Astrocyte of the cerebellum (primary cell): ENCODE measurements around the gene OTULINL.
A peak's percentile ranks its signal among the peaks of the same experiment; 100 is the strongest.

ENCODE experiments used
- DNase-seq: peaks from one replicate; pipeline ENCODE4 v3.0.0-alpha.2; 2011; ENCODE audit warnings: low read depth
- H3K4me3 ChIP-seq: 2 replicates; pipeline ENCODE4 v1.5.1; 2011; ENCODE audit warnings: mild to moderate bottlenecking, low read depth, low read length, moderate library complexity
- CTCF ChIP-seq: IDR thresholded peaks from 2 replicates; pipeline ENCODE4 v1.5.1; 2012; ENCODE audit warnings: low read length, low read depth, moderate library complexity, mild to moderate bottlenecking; ENCODE audit errors: missing control alignments
- in situ Hi-C: cut with HindIII; loops from 2 replicates; pipeline ENCODE4 v1.10.0; 2017; ENCODE audit warnings: low sequenced_read_pairs

The OTULINL gene

GRCh38 chr5:14603141-14603540 is 21.5 kb downstream of the OTULINL start:
- DNase-seq = no peak
- in situ Hi-C loops = no loop called here
- no peak for TF ChIP-seq CTCF
- H3K4me3 ChIP-seq = no peak overlapping the region

GRCh38 chr5:14607104-14607503 is 25.5 kb downstream of the OTULINL start:
- TF ChIP-seq CTCF = no peak
- in situ Hi-C loops = no loop called here
- DNase-seq = no peak
- no peak overlapping the region for H3K4me3 ChIP-seq

- in situ Hi-C loops = no loop called here
- TF ChIP-seq CTCF = no peak
- no peak overlapping the region for H3K4me3 ChIP-seq
- DNase-seq = no peak
Measured at GRCh38 chr5:14608169-14608568, 26.6 kb downstream of the OTULINL start.

GRCh38 chr5:14611737-14612136 is 30.1 kb downstream of the OTULINL start:
- no peak for DNase-seq
- H3K4me3 ChIP-seq = no peak overlapping the region
- in situ Hi-C loops = no loop called here
- no peak for TF ChIP-seq CTCF

GRCh38 chr5:14614490-14614889 is 32.9 kb downstream of the OTULINL start:
- no peak for TF ChIP-seq CTCF
- no peak for DNase-seq
- in situ Hi-C loops = no loop called here
- no peak overlapping the region for H3K4me3 ChIP-seq

- no peak for DNase-seq
- in situ Hi-C loops = no loop called here
- TF ChIP-seq CTCF = no peak
Measured at GRCh38 chr5:14615365-14615764, 33.8 kb downstream of the OTULINL start.

GRCh38 chr5:14617441-14617840 is 35.8 kb downstream of the OTULINL start:
- no peak for TF ChIP-seq CTCF
- DNase-seq = peak; percentile 22
- in situ Hi-C loops = no loop called here
- H3K4me3 ChIP-seq = no peak overlapping the region

More at GRCh38 chr5:14615365-14615764, 33.8 kb downstream of the OTULINL start:
- no peak overlapping the region for H3K4me3 ChIP-seq
